Left ventricle myocardium inferior (tissue), 1 donor: ENCODE results near the gene SART1. TPM values are rescaled to one million over a fixed set of nuclear protein-coding genes. Genes with fewer than 3 reads are reported as not detected.

Source experiments
- DNase-seq: peaks from one replicate; pipeline ENCODE4 v3.0.0-alpha.2; 2020
- H3K27ac ChIP-seq: fragments of 200-600 bp; replicated peaks from 2 replicates; pipeline ENCODE4 v1.8.0; 2021
- H3K27me3 ChIP-seq: fragments of 200-600 bp; 2 replicates; pipeline ENCODE4 v1.8.0; 2021; ENCODE audit warnings: low read depth
- H3K36me3 ChIP-seq: fragments of 200-600 bp; 2 replicates; pipeline ENCODE4 v1.8.0; 2021
- H3K4me1 ChIP-seq: fragments of 200-600 bp; 2 replicates; pipeline ENCODE4 v1.8.0; 2021
- H3K4me3 ChIP-seq: fragments of 200-600 bp; 2 replicates; pipeline ENCODE4 v1.8.0; 2021; ENCODE audit warnings: mild to moderate bottlenecking, moderate library complexity
- H3K9me3 ChIP-seq: fragments of 200-600 bp; replicated peaks from 2 replicates; pipeline ENCODE4 v1.8.0; 2021
- intact Hi-C: fragments of 100-400 bp; cut with micrococcal nuclease; formaldehyde crosslinking; loops from one replicate; pipeline ENCODE4 v1.11.0; 2022
- total RNA-seq: library from RNA; stranded (reverse); fragmentation: NEBNext Ultra II Directional; extraction: Animal tissue kit (Norgen Biotek cat#: 25700); gene quantifications from one replicate; pipeline ENCODE4 v1.2.1, GENCODE V29; 2021
- TF ChIP-seq, protein P1 (sequence below): fragments of 200-600 bp; IDR thresholded peaks from 2 replicates; pipeline ENCODE4 v1.8.0; 2021; ENCODE audit warnings: antibody characterized with exemption, mild to moderate bottlenecking, borderline replicate concordance
- donor health status: DM: no; HTN: yes; CAD: no; lungs with severe emphysema.

SART1 gene
- total RNA-seq, 1 donor from 2014 or later, result 30.7 TPM

- intact Hi-C loops, result no loop called here
- TF ChIP-seq, protein P1, sequence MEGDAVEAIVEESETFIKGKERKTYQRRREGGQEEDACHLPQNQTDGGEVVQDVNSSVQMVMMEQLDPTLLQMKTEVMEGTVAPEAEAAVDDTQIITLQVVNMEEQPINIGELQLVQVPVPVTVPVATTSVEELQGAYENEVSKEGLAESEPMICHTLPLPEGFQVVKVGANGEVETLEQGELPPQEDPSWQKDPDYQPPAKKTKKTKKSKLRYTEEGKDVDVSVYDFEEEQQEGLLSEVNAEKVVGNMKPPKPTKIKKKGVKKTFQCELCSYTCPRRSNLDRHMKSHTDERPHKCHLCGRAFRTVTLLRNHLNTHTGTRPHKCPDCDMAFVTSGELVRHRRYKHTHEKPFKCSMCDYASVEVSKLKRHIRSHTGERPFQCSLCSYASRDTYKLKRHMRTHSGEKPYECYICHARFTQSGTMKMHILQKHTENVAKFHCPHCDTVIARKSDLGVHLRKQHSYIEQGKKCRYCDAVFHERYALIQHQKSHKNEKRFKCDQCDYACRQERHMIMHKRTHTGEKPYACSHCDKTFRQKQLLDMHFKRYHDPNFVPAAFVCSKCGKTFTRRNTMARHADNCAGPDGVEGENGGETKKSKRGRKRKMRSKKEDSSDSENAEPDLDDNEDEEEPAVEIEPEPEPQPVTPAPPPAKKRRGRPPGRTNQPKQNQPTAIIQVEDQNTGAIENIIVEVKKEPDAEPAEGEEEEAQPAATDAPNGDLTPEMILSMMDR, result no peak
- Histone ChIP-seq H3K9me3 (no peaks in the 10 kb centered on the region), H3K4me1 (peaks cover 43% of the 10 kb centered on the region), H3K36me3 (peaks cover 38% of the 10 kb centered on the region), H3K27ac (peak overlapping the region; percentile 1), H3K27me3 (no peaks in the 10 kb centered on the region), H3K4me3 (no peak overlapping the region)
- DNase-seq, result no peak
Observed at GRCh38 chr11:66004186-66004585, 42.7 kb downstream of the SART1 start.

DNA sequence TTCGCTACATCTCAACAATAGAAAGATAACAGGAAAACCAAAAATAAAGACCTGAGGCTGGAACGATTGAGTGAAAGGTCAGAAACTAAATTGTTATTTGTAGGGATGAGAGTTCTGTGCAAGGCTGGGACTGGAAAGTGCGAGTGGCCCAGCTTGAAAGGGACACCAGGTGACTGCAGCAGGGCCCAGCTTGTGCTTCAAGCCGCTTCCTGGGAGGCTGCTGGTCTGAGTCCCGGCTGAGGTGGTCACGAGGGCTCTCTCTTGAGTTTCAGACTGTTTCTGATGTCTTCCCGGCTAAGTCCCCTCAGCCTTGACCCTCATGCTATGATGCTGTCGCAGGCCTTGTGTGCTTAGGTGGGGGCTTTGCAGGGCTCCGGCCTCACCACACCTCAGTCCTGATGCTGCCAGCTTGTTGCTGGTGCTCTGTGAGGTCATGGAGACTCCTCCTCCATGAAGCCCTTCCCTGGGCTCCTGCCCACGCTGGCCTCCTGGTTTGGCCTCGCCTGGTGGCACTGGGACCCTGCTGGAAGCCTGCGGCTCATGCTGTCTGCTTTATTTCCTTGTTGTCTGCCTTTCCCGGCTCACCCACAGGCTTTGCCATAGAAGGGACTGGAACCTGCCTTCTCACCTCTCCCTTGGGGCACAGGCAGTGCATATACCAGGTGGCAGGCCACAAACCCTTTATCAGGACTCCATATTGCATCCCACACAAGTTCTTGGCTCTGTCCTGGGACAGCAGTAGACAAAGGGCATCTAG lies 44.8 kb downstream of the SART1 start:
- no peak overlapping the region for H3K4me3 ChIP-seq
- H3K4me1 ChIP-seq, result peaks cover 23% of the 10 kb centered on the region
- TF ChIP-seq, protein P1, result no peak
- peaks cover 26% of the 10 kb centered on the region for H3K36me3 ChIP-seq
- H3K27me3 ChIP-seq, result peaks cover 1% of the 10 kb centered on the region
- H3K27ac ChIP-seq, result no peak overlapping the region
- DNase-seq, result no peak
- H3K9me3 ChIP-seq, result no peaks in the 10 kb centered on the region
- intact Hi-C loops, result no loop called here

GRCh38 chr11:66006891-66007176 lies 45.3 kb downstream of the SART1 start:
- Histone ChIP-seq H3K27me3 (peaks cover 7% of the 10 kb centered on the region), H3K4me3 (no peak overlapping the region), H3K27ac (no peak overlapping the region), H3K4me1 (peaks cover 20% of the 10 kb centered on the region), H3K9me3 (no peaks in the 10 kb centered on the region), H3K36me3 (peaks cover 26% of the 10 kb centered on the region)
- TF ChIP-seq, protein P1, result no peak
- intact Hi-C loops, result no loop called here
- no peak for DNase-seq

DNA sequence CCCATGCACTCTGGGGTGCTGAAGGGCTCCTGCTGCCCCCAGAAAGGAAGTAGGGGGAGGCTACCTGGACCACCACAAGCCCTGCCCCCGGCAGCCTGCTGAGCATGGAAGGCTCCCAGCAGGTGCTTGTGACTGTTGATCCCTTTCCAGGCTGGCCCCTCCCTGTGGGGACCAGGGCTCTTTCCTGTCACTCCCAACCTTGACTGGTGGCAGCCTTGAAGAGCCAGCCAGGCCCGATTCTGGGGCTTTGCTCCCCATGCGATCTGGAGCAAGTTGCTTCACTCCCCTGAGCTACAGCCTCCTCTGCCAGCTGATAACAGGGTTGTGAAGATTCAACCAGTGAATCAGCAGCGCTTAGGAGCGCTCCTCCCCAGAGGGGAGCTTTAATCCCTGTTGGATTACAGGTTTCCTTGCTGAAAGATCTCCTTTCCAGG lies 45.7 kb downstream of the SART1 start:
- no peak overlapping the region for H3K27ac ChIP-seq
- H3K27me3 ChIP-seq, result peaks cover 10% of the 10 kb centered on the region
- intact Hi-C loops, result no loop called here
- no peaks in the 10 kb centered on the region for H3K9me3 ChIP-seq
- no peak for DNase-seq
- peaks cover 23% of the 10 kb centered on the region for H3K4me1 ChIP-seq
- H3K36me3 ChIP-seq, result peaks cover 26% of the 10 kb centered on the region
- TF ChIP-seq, protein P1, result no peak
- H3K4me3 ChIP-seq, result no peak overlapping the region

- Histone ChIP-seq H3K27me3 (peaks cover 19% of the 10 kb centered on the region), H3K4me1 (peaks cover 18% of the 10 kb centered on the region), H3K9me3 (no peaks in the 10 kb centered on the region), H3K27ac (no peak overlapping the region), H3K36me3 (peaks cover 26% of the 10 kb centered on the region), H3K4me3 (no peak overlapping the region)
- DNase-seq, result no peak
- TF ChIP-seq, protein P1, result no peak
- intact Hi-C loops, result no loop called here
Observed at GRCh38 chr11:66008095-66008467, 46.5 kb downstream of the SART1 start.
